GOT3 (cell line): ENCODE measurements around the gene SYVN1.
"Not testable (repeated sequence)": the region's sequence is repeated elsewhere in the genome, so short reads cannot be mapped to it uniquely, and the experiment has no call there.

Source experiments
- DNase-seq: peaks from one replicate; lab custom pipeline; 2025; ENCODE audit warnings: mixed read lengths; lab: John Stamatoyannopoulos, UW

SYVN1 gene

DNA sequence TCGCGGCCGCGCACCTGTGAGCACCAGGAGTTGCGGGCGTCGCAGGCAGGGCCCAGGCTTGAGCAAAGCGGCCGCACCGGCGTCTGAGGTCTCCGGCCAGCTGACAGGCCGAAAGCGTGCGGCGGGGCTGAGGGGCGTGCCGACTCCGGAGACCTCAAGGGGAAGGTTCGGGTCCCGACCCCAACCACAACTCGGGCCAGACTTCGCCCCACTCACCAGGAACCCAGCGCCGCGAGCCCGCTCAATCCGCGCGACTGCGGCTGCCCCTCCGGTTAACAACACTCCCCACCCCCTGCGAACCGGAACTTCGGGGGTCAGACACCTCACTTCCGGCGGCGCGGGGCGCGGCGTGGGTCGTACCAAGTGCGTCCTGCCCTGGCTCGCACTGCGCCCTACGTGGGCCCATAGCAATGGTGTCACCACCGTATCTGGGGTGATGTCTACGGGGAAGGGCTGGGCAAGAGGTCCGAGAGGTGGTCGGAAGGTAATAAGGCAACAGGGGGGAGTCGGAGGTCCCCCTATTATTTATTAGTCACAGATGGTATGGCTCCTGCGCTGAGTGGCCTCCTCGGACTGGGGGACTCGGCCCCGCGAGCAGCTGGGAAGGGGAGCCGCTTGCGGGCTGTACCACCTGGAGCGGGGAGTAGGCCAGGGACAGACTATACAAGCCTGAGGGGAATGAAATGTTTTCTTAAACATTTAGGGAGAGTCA lies at the start of gene SYVN1:
SYVN1 (minus strand) TSS at position 280 of the 712 bp plus-strand sequence. CDS start 918 bp downstream, outside the sequence.
- peak; percentile 47 for DNase-seq

DNA sequence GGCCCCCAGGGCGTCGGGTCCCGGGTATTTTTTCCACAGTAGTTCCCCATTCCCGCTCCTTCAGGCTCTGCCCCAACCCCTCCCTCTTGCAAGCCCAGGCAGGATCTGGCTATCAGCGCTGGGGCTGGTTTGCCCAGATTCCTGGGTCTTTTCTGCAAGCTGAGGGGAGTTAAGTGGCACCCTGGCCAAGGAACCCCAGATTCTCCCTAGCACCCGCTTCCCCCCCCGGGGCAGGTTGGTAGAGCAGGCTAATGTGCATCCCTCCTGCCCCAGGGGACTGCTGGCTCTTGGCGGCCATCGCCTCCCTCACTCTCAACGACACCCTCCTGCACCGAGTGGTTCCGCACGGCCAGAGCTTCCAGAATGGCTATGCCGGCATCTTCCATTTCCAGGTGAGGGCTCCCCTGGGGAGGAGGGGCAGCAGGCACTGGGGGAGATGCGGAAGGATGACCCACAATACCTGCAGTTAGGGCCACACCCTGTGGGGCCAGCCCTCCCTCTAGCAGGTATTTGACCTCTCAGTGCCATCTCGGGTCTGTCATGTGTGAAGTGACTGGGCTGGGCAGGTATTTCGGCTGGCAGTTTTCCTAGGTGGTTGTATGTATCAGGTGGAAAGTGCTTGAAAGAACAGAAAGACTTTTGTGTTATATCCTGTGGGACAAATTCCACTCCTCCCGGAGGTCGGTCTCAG lies 49.0 kb upstream of the SYVN1 start:
- no peak for DNase-seq

DNA sequence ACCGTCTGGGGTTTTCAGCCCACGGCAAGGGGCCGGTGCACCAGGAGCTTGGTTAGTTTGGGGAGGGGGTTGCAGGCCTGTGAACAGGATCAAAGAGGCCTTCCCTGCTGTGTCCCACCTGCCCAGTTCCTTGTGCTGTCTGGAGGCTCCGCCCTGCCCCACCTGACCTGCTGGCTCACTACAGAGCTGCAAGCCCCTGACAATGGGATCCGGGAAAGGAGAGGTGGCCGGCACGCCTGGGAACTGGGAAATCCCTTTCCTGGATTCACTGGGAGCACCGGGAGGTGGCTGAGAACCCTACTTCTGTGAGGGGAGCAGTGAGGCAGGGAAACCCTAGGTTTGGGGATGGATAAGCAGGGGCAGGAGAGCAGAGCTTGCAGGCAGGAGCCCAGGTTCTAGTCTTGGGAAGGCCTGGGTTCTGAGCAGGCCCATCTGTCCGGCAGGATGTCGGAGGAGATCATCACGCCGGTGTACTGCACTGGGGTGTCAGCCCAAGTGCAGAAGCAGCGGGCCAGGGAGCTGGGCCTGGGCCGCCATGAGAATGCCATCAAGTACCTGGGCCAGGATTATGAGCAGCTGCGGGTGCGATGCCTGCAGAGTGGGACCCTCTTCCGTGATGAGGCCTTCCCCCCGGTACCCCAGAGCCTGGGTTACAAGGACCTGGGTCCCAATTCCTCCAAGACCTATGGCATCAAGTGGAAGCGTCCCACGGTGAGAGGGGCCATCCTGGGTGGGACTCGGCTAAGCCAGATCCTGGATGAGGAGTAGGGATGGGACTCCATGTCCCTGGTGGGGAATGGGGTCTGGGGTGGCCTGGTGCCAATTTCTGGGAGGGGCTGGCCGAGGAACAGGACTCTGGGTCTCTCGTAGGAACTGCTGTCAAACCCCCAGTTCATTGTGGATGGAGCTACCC lies 48.2 kb upstream of the SYVN1 start:
- no peak for DNase-seq

DNA sequence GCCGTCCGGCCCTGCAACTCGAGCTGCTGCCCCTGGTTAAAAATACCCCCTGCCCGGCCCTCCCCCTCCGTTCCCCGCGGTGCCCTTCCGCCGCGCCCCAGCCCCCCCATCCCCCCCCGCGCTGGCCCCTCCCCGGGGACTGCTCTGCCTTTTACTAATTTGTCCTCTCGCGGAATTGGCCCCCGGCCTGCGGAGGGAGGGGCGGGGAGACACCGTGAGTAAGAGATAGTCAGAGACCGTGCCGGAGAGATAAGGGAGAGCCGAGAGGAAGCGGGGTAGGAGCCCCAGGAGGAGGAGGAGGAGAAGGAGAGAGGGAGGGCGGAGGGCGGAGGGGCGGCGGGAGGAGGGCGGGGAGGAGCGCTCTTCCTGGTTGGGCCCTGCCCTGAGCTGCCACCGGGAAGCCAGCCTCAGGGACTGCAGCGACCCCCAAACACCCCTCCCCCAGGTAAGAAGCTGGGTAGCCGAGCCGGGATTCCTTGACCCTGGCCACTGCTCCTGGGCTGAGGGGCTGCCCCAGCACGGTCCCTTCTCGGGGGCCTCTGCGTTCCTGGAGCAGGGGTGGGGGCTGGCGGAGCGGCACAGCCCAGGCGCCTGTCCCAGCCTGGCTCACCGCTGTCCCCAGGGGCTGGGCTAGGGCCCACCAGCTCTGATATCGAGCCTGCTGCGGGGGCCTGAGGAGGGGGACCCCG lies 47.4 kb upstream of the SYVN1 start, which contains the start of gene CAPN1:
CAPN1 (plus strand) TSS at position 360 of the 689 bp plus-strand sequence. CDS start 774 bp downstream, outside the sequence.
- DNase-seq = peak; percentile 5

DNA sequence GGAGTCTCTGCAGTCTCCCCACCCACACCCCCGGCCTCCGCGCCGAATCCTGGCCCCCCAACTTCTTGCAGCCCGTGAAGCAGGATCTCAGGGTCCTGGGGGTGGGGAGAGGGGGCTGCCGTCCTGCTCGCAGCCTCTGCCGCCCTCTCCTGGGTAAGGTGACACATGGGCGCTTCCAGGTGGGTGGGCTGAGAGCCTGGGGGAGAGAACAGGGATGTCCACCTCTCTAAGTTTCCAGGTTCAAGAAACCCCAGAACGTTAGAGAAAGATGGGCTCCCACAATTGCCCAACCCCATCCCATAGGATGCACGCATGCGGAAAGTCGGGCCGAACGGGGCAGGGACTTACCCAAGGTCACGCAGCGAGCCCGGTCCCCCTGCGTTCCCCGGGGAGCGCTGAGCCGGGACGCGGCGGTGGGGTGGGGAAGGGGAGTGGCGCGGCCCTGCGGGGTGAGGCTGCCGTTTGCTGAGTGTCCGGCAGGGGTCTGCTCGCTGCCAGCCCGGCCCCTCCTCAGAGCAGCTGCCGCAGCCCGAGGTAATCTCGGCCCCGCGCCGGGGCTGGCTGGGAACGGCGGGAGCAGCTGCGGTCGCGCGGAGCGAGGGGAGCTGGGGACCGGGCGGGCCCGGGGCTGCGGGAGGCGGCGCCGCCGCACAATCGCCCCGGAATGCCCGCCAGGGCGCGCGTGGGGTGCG lies 46.7 kb upstream of the SYVN1 start:
- DNase-seq = no peak

DNA sequence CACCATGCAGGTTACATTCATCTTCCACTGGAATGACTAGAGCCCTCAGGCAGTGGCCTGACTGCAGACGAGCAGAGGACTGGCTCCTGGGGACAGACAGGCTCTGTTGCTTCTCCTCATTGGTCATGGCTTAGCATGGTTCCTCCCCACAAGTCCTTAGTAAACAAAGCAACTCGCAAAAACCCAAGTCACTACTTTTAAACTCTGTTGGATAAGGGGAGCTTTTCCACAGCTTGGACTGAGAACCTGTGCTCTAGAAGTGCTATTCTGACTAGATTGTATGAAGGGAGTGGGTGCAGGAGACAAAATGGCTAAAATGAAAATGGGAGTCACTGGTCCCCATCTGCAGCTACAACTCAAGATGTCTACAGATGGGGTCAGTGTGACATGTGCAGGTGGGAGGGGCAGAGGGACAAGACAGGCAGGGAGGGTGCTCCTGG lies 40.3 kb upstream of the SYVN1 start:
- DNase-seq = not testable (repeated sequence)

DNA sequence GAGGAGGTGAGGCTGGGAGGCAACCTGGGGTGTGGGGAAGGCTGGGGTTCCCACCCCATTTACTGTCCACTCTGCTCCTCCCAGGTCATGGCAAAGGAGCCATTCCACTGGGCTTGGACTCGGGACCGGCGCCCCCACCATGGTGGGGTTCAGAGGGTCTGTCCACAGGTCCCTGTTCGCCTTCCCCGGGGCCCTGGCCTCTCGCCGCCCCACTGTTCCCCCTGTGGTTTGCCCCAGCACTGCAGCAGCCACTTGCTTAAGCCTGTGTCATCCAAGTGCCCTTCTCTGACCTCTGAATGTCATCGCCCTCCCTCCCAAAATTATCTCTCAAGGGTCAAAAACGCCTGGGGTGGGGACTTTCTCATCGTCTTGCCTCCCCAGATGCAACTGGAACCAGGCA lies 38.3 kb upstream of the SYVN1 start:
- DNase-seq = no peak

DNA sequence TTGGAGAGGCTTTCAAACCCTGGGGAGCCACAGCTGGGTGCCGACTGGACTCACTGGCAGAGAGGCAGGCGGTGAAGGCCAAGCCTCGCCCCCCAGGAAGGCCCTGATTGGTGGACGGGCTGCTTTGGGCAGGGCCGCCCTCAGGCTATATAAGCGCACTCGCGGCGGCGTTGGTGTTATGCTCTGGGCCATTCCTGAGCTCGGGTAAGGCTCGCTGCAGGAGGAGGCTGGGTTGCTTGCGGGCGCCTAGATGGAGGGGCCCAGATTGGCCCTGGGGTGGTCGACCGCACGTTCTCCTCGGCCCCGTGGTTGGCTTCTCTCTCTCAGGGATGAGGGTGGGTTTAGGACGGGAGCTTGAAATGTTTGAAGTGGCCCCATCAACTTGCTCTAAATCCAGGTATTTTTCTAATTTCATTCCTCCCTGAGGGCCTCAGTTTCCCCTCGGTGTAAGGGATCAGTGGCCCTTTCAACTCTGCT lies 35.8 kb upstream of the SYVN1 start, which contains the start of gene SPDYC:
SPDYC (plus strand) TSS at position 176 of the 477 bp plus-strand sequence. CDS start 1,125 bp downstream, outside the sequence.
- DNase-seq = no peak

DNA sequence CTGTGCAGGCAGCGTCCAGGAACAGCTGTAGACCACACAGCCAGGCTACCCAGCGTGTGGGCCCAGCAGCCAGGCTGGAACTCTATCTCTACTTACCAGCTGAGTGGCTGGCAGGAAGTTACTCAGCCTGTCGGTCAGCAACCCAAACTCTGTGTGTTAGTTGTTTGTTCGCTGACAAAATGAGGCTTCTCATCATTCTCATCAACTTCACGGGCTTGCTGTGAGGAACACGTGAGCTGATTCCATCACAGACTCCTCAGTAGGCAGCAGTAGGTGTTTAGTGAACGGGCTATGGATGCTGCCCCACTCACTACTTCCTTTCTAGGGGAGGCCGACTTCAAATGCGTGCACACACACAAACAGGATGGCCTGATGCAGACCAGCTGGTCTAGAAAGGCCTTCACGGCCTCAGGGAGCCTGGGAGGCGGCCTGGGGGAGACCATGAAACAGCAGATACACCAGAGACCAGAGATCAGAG lies 34.9 kb upstream of the SYVN1 start:
- no peak for DNase-seq

DNA sequence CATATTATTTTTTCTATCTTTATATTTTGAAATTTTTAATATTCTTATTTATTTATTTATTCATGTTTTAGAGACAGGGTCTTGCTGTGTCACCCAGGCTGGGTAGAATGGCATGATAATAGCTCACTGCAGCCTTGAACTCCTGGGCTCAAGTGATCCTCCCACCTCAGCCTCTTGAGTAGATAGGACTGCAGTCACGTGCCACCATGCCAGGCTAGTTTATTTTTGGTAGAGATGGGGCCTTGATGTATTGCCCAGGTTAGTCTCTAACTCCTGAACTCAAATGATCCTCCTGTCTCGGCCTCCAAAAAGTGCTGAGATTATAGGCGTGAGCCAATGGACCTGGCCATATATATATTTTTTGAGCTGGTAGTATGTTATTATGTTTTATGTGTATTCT lies 33.3 kb upstream of the SYVN1 start:
- no peak for DNase-seq

DNA sequence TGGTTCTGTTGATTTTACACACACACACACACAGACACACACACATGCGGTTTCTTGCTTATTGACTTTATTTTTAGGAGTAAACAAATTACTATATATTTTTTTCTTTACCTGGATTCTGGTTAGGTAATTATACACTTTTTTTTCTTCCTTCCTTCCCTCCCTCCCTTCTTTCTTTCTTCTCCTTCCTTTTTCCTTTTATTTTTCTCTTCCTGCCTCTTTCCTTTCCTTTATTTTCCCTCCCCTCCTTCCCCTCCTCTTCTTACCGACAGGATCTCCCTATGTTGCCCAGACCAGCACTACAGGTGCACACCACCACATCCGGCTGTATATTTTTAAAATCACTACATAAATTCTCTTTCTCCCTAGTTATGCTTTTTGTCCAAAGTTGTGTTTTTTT lies 32.6 kb upstream of the SYVN1 start:
- no peak for DNase-seq

DNA sequence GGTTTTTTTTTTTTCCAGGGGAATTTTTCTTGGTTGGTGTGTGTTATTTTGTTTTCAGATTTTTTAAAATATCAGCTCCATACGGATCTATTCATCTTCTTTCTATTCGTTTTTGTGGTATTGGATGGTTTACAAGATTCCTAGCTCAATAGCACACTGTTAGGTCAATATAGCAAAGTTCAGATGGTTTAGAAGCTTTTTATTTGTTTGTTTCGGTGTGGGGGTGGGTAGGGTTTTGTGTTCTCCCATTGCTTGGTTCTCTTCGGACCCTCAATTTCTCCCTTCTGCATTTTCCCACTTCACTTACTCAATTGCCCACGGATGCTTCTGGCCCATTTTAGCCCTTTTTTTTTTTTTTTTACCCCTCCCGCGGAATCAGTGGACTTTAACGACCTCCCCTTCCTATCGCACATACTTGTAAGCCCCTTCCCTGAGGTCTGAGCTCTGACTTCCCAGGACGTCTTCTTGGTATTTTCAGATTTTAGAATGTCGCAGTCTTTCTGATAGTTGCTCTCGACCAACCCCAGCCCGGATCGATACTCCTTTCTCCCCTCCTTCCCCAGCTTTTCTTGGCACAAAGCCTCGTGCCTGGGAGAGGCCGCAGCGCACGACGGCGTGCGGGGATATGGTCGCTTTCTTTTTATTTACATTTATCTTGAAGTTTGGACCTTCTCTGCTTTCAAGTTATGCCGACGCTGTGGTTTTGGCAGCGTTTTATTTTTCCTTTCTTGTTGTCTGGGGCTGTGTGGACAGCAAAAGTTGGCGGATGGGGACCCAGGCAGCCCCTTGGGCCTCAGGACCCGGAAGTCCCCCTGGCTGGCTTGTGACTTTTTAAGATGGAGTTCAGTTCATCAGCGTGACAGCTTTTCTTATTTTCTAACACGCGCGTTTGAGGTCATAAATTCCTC lies 31.3 kb upstream of the SYVN1 start:
- no peak for DNase-seq

DNA sequence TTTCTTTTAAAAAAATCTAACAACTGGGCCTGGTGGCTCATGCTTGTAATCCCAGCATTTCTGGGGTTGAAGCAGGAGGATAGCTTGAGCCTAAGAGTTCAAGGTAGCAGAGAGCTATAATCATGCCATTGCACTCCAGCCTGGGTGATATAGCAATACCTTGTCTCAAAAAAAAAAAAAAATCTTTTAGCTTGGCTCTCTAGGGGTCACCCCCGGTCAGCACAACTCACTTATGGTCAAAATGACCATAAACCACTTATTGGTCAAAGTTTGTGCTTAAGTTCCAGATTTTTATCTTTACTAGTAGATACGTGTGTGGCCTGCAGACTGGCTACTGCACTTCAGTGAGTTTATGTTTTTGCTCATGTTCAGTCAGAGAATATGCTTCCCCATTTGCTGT lies 29.4 kb upstream of the SYVN1 start:
- no peak for DNase-seq

DNA sequence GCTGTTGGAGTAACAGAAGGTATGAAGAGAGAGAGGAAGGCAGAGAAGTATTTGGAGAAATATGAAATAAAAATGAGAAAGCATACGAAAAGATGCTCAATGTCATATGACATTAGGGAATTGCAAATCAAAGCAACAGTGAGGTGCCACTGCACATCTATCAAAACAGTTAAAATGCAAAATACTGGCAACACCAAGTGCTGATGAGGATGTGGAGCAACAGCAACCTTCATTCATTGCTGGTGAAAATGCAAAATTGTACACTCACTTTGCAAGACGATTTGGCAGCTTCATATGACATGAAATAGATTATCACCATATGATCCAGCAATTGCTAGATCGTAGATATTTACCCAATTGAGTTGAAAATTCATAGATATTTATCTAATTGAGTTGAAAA lies 26.3 kb upstream of the SYVN1 start:
- no peak for DNase-seq

DNA sequence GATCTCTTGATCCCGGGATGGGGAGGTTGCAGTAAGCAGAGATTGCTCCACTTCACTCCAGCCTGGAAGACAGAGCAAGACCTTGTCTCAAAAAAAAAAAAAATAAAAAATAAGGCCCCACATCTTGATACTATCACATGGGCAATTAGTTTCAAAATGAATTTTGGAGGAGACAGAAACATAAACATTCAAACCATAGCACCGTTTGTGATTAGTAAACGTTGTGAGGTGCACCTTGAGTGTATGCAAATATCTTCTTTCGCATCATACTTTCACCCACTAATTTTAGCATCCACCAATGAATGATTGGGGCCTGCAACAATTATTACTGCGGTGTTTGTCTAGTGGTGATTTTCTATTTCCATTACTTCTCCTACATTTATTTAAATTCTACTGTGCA lies 24.7 kb upstream of the SYVN1 start:
- DNase-seq = no peak

DNA sequence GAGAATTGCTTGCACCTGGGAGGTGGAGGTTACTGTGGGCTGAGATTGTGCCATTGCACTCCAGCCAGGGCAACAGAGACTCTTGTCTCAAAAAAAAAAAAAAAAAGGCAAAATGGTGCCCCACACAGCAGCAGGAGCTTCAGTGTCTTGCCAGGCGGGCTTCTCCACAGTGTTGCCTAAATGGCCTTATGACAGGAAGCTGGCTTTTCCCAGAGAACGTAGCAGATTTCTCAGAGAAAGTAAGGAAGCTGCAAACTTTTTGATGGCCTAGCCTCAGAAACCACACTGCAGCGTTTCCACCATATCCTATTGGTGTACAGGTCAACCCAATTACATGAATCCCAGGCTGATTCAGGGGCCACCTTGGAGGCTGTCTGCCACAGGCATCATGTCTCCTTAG lies 23.0 kb upstream of the SYVN1 start:
- no peak for DNase-seq

DNA sequence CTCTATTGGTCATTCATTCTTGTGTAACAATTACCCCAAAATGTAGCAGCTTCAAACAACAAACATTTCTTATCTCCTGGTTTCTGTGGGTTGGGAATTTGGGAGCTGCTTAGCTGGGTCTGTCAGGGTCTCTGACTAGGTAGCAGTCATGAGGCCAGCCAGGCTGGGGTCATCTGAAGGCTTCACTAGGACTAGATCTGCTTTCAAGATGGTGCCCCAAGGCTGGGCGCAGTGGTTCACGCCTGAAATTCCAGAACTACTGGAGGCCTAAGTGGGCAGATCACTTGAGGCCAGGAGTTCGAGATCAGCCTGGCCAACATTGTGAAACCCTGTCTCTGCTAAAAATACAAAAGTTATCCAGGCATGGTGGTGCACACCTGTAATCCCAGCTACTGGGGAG lies 22.6 kb upstream of the SYVN1 start:
- DNase-seq = no peak

DNA sequence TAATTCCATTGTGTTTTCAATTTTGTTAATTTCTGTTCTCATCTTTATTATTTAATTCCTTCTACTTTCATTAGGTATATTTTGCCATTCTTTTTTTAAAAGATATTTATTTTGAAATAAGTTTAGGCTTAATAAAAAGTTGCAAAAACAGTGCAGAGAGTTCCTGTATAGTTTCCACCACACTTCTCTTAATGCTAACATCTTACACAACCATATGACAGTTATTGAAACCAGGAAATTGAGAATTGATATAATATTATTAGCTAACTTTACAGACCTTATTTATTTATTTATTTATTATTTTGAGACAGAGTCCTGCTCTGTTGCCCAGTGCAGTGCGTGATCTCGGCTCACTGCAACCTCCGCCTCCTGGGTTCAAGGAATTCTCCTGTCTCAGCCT lies 21.9 kb upstream of the SYVN1 start:
- no peak for DNase-seq

DNA sequence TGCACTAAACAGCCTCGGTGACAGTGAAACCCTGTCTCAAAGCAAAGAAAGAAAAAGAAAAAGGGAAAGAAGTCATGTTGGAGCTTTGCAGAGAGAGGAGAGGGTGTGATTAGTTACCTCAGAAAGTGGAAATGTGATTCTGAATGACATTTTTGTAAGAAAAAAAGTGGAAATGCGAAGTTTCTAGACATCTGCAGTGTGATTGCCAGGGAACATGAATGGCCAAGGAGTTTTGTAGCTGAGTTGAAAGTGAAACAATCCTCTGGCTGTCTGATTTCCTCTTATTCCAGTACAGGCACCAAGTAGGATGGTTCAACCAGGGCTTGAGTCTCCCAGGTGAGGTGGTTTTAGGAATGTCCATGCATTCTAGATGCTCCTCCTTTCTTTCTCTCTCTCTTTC lies 17.8 kb upstream of the SYVN1 start:
- no peak for DNase-seq
